Liver (tissue), 9 donors: ENCODE results near the gene KMT5C. TPM values are rescaled to one million over a fixed set of nuclear protein-coding genes. Genes with fewer than 3 reads are reported as not detected.

Experiments
- DNase-seq: peaks from one replicate; pipeline ENCODE4 v3.0.0-alpha.2; 2017; ENCODE audit warnings: low spot score
- H3K27ac ChIP-seq, 2 donors: one replicate each; pipeline ENCODE4 v1.7.0; 2013; ENCODE audit warnings: inconsistent platforms in 2 of 2, low read length in 2 of 2, control low read depth in 1 of 2, low read depth in 1 of 2, mild to moderate bottlenecking in 1 of 2
- H3K27me3 ChIP-seq, 4 donors: one replicate each; pipeline versions ENCODE4 v1.6.1 to v1.7.0; 2013; ENCODE audit warnings: low read length in 3 of 4, inconsistent platforms in 1 of 4, mild to moderate bottlenecking in 1 of 4, moderate library complexity in 1 of 4; ENCODE audit not compliant: control insufficient read depth in 4 of 4, insufficient read depth in 4 of 4
- H3K36me3 ChIP-seq, 4 donors: one replicate each; pipeline versions ENCODE4 v1.6.1 to v1.7.0; 2013; ENCODE audit warnings: low read length in 3 of 4, mild to moderate bottlenecking in 3 of 4, low read depth in 1 of 4, moderate library complexity in 1 of 4; ENCODE audit not compliant: control insufficient read depth in 4 of 4, insufficient read depth in 3 of 4
- H3K4me1 ChIP-seq, 4 donors: one replicate each; pipeline versions ENCODE4 v1.6.1 to v1.7.0; 2013; ENCODE audit warnings: low read length in 3 of 4, mild to moderate bottlenecking in 3 of 4, moderate library complexity in 1 of 4; ENCODE audit not compliant: control insufficient read depth in 4 of 4, insufficient read depth in 4 of 4
- H3K4me3 ChIP-seq, 3 donors: one replicate each; pipeline versions ENCODE4 v1.6.1 to v1.7.0; 2013; ENCODE audit warnings: low read length in 3 of 3, control low read depth in 1 of 3, low read depth in 1 of 3, mild to moderate bottlenecking in 1 of 3
- H3K9ac ChIP-seq, 2 donors: one replicate each; pipeline ENCODE4 v1.7.0; 2013; ENCODE audit warnings: low read length in 2 of 2, mild to moderate bottlenecking in 2 of 2, moderate library complexity in 2 of 2, control low read depth in 1 of 2, low read depth in 1 of 2
- H3K9me3 ChIP-seq, 4 donors: one replicate each; pipeline versions ENCODE4 v1.6.1 to v1.7.0; 2013; ENCODE audit warnings: low read length in 3 of 4; ENCODE audit not compliant: control insufficient read depth in 4 of 4
- ATF3 ChIP-seq: IDR thresholded peaks from 2 replicates; pipeline ENCODE4 v1.6.1; 2016; ENCODE audit warnings: antibody characterized with exemption
- CTCF ChIP-seq: fragments of 150-350 bp; IDR thresholded peaks from 2 replicates; pipeline ENCODE4 v1.5.1; 2017; ENCODE audit warnings: improper control_type of control experiment, low read depth, low read length; ENCODE audit not compliant: missing input control
- FOXA1 ChIP-seq: IDR thresholded peaks from 2 replicates; pipeline ENCODE4 v1.6.1; 2016; ENCODE audit warnings: antibody characterized with exemption
- FOXA2 ChIP-seq: IDR thresholded peaks from 2 replicates; pipeline ENCODE4 v1.6.1; 2016; ENCODE audit warnings: antibody characterized with exemption
- GABPA ChIP-seq, 2 donors: IDR thresholded peaks in 1 of 2; conservative IDR thresholded peaks in 1 of 2; 2 replicates each; pipeline ENCODE4 v1.6.1; 2016; ENCODE audit warnings: antibody characterized with exemption in 2 of 2, mild to moderate bottlenecking in 1 of 2, moderate library complexity in 1 of 2
- HNF4A ChIP-seq, 2 donors: conservative IDR thresholded peaks; 2 replicates each; pipeline ENCODE4 v1.6.1; 2016; ENCODE audit warnings: antibody characterized with exemption in 2 of 2, mild to moderate bottlenecking in 2 of 2
- HNF4G ChIP-seq: IDR thresholded peaks from 2 replicates; pipeline ENCODE4 v1.6.1; 2016; ENCODE audit warnings: antibody characterized with exemption
- JUND ChIP-seq, 2 donors: IDR thresholded peaks; 2 replicates each; pipeline ENCODE4 v1.6.1; 2016; ENCODE audit warnings: antibody characterized with exemption in 2 of 2
- MAX ChIP-seq: IDR thresholded peaks from 2 replicates; pipeline ENCODE4 v1.6.1; 2016; ENCODE audit warnings: antibody characterized with exemption
- RAD21 ChIP-seq, 2 donors: IDR thresholded peaks; 2 replicates each; pipeline ENCODE4 v1.6.1; 2016; ENCODE audit warnings: antibody characterized with exemption in 2 of 2, mild to moderate bottlenecking in 2 of 2
- REST ChIP-seq: IDR thresholded peaks from 2 replicates; pipeline ENCODE4 v1.6.1; 2016; ENCODE audit warnings: antibody characterized with exemption, mild to moderate bottlenecking
- RXRA ChIP-seq, 2 donors: IDR thresholded peaks; 2 replicates each; pipeline ENCODE4 v1.6.1; 2017 to 2018; ENCODE audit warnings: antibody characterized with exemption in 2 of 2, mild to moderate bottlenecking in 1 of 2
- SP1 ChIP-seq: IDR thresholded peaks from 2 replicates; pipeline ENCODE4 v1.6.1; 2018; ENCODE audit warnings: antibody characterized with exemption, mild to moderate bottlenecking
- TAF1 ChIP-seq: conservative IDR thresholded peaks from 2 replicates; pipeline ENCODE4 v1.6.1; 2016; ENCODE audit warnings: antibody characterized with exemption, mild to moderate bottlenecking
- YY1 ChIP-seq: IDR thresholded peaks from 2 replicates; pipeline ENCODE4 v1.6.1; 2016; ENCODE audit warnings: antibody characterized with exemption, mild to moderate bottlenecking
- ZBTB33 ChIP-seq: IDR thresholded peaks from 2 replicates; pipeline ENCODE4 v1.6.1; 2016; ENCODE audit warnings: antibody characterized with exemption
- WGBS: extraction: QIAGEN DNeasy Blood & Tissue Kit; methylation state at CpG from one replicate; pipeline ENCODE4 v1.1.7; 2013; 5-methylcytosine and 5-hydroxymethylcytosine counted together
- polyA plus RNA-seq, 2 donors: library from polyadenylated mRNA; stranded (reverse) in 1 of 2; unstranded in 1 of 2; fragments of 200-250 nt in 1 of 2; fragments of >200 nt in 1 of 2; fragmentation: Nextera tagmentation in 1 of 2; extraction: Ambion mirVana in 1 of 2; gene quantifications; one replicate each; pipeline versions ENCODE4 v1.2.1 to v1.2.3, GENCODE V29; 2013 to 2015
- total RNA-seq, 2 donors: library from RNA; depleted of rRNA; stranded (reverse); fragments of >200 nt; gene quantifications; one replicate each; pipeline ENCODE4 v1.2.3, GENCODE V29; 2014
- donor health status: healthy.
- donor health status: healthy.
- donor health status: healthy.
- donor health status: healthy.
- donor health status: healthy.

The KMT5C gene
- total and polyA plus RNA-seq, 4 donors = 1.1 to 11.6 (median 3.0) TPM

- TF ChIP-seq JUND (IDR thresholded peaks at IDR 0.05) (no peak), ZBTB33 (no peak), YY1 (no peak), TAF1 (no peak), ATF3 (no peak), CTCF (no peak), RXRA (IDR thresholded peaks at IDR 0.05) (no peak), HNF4G (no peak), FOXA1 (no peak)
- Histone ChIP-seq H3K27ac (no peak overlapping the region), H3K27me3 (peaks cover 0 to 11% (median 7%) of the 10 kb centered on the region in 4 donors), H3K36me3 (no peaks in the 10 kb centered on the region), H3K9ac (no peak overlapping the region), H3K9me3 (no peaks in the 10 kb centered on the region), H3K4me3 (peak overlapping the region in 1 of 3 donors; percentile 4), H3K4me1 (peaks cover 0 to 9% (median 1%) of the 10 kb centered on the region in 4 donors)
- WGBS = 9% methylated on average over 53 of the region's 54 CpGs
- DNase-seq = no peak
Observed at GRCh38 chr19:55368701-55369563, 29.3 kb downstream of the KMT5C start.

- DNase-seq = no peak
- no peak overlapping the region for H3K9ac ChIP-seq
- H3K27me3 ChIP-seq = peaks cover 0 to 11% (median 7%) of the 10 kb centered on the region in 4 donors
Observed at GRCh38 chr19:55369653-55370304, 30.1 kb downstream of the KMT5C start.

More at GRCh38 chr19:55369653-55370304, 30.1 kb downstream of the KMT5C start:
- 4% methylated on average over 59 of the region's 59 CpGs for WGBS
- Histone ChIP-seq H3K4me3 (peak overlapping the region in 1 of 3 donors; percentile 19), H3K9me3 (no peaks in the 10 kb centered on the region), H3K4me1 (peaks cover 0 to 9% (median 1%) of the 10 kb centered on the region in 4 donors), H3K27ac (no peak overlapping the region), H3K36me3 (no peaks in the 10 kb centered on the region)
- no peak for TF ChIP-seq ATF3
- TF ChIP-seq CTCF = no peak
- TF ChIP-seq MAX = no peak
- no peak for TF ChIP-seq TAF1
- no peak for TF ChIP-seq SP1
- no peak for TF ChIP-seq RAD21 (IDR thresholded peaks at IDR 0.05)
- no peak for TF ChIP-seq HNF4A (conservative IDR thresholded peaks at IDR 0.05)
- no peak for TF ChIP-seq FOXA2
- no peak for TF ChIP-seq REST
- TF ChIP-seq HNF4G = no peak
- TF ChIP-seq ZBTB33 = no peak
- no peak for TF ChIP-seq GABPA (IDR thresholded peaks at IDR 0.05 in 1 of 2, conservative IDR thresholded peaks at IDR 0.05 in 1 of 2)
- no peak for TF ChIP-seq RXRA (IDR thresholded peaks at IDR 0.05)
- TF ChIP-seq JUND (IDR thresholded peaks at IDR 0.05) = no peak
